ENCODE data around the gene CLRN3.

- TF ChIP-seq POLR2AphosphoS5 (IDR thresholded peaks at IDR 0.05; ENCODE audit: low read depth) (no peak), CTCF (conservative IDR thresholded peaks at IDR 0.05; ENCODE audit: low read depth in 2 of 2) (peak; percentile 34 to 39; a peak in 2 of 4 replicates), CREB1 (CRISPR knock-in tag; IDR thresholded peaks at IDR 0.05; ENCODE audit: low read depth) (no peak), NANOG (IDR thresholded peaks at IDR 0.05; ENCODE audit: borderline replicate concordance) (no peak), EZH2 (IDR thresholded peaks at IDR 0.05; ENCODE audit: low read depth, unreplicated experiment) (no peak), EZH2phosphoT487 (IDR thresholded peaks at IDR 0.05; ENCODE audit: unreplicated experiment) (no peak)
Measured at GRCh38 chr10:127916826-127917225, 24.1 kb upstream of the CLRN3 start.

All from GM23338 (cell line).